Activated naive CD8-positive, alpha-beta T cell treated with anti-CD3 and anti-CD28 coated beads, Interleukin-2, amount 10 ng/mL, durations not matched to agents 7 days and 5 days (primary cell): Measurements from ENCODE around the gene SCML1. TPM values are rescaled to one million over a fixed set of nuclear protein-coding genes. Genes with fewer than 3 reads are reported as not detected.

ENCODE experiments used
- ATAC-seq: fragments of 150-1000 bp; cut with Tn5 transposase; one replicate; pipeline ENCODE4 v1.10.0; 2021; ENCODE audit warnings: low read depth, moderate library complexity
- POLR2A ChIA-PET: fragments of 350-600 bp; sonication (Branson Sonifier 250); formaldehyde crosslinking; loops from one replicate; lab custom pipeline; 2021; ENCODE audit warnings: antibody characterized with exemption; lab: Charles Lee
- DNase-seq: peaks from one replicate; pipeline ENCODE4 v3.0.0; 2021
- H3K27ac Mint-ChIP-seq: one replicate; pipeline ENCODE4 v1.8.0; 2022; ENCODE audit warnings: mild to moderate bottlenecking, mixed read lengths
- H3K27me3 Mint-ChIP-seq: one replicate; pipeline ENCODE4 v1.8.0; 2022; ENCODE audit warnings: mild to moderate bottlenecking, moderate library complexity, mixed read lengths
- H3K36me3 Mint-ChIP-seq: one replicate; pipeline ENCODE4 v1.8.0; 2021; ENCODE audit warnings: mild to moderate bottlenecking, mixed read lengths
- H3K4me1 Mint-ChIP-seq: one replicate; pipeline ENCODE4 v1.8.0; 2021; ENCODE audit warnings: mixed read lengths
- H3K4me3 Mint-ChIP-seq: one replicate; pipeline ENCODE4 v1.8.0; 2022; ENCODE audit warnings: mild to moderate bottlenecking, moderate library complexity, mixed read lengths
- H3K9me3 Mint-ChIP-seq: one replicate; pipeline ENCODE4 v1.8.0; 2021; ENCODE audit warnings: mixed read lengths
- total RNA-seq, 2 experiments: library from RNA; stranded (reverse); gene quantifications; one replicate each; pipeline ENCODE4 v1.2.3, GENCODE V29; 2021

SCML1 gene
- total RNA-seq, 2 experiments from 2014 or later, result 6.6 to 6.8 TPM

GRCh38 chrX:17719711-17720110 lies 17.6 kb upstream of the SCML1 start:
- POLR2A ChIA-PET, result no interaction called here
- H3K27ac Mint-ChIP-seq, result no peak overlapping the region
- ATAC-seq (no peak), DNase-seq (no peak)
- no peaks in the 10 kb centered on the region for H3K27me3 Mint-ChIP-seq
- H3K9me3 Mint-ChIP-seq, result no peaks in the 10 kb centered on the region
- no peaks in the 10 kb centered on the region for H3K36me3 Mint-ChIP-seq
- no peaks in the 10 kb centered on the region for H3K4me1 Mint-ChIP-seq
- no peak overlapping the region for H3K4me3 Mint-ChIP-seq

- DNase-seq (no peak), ATAC-seq (no peak)
- no peak overlapping the region for H3K4me3 Mint-ChIP-seq
- H3K9me3 Mint-ChIP-seq, result no peaks in the 10 kb centered on the region
- no peaks in the 10 kb centered on the region for H3K36me3 Mint-ChIP-seq
- no peak overlapping the region for H3K27ac Mint-ChIP-seq
- POLR2A ChIA-PET, result no interaction called here
- no peaks in the 10 kb centered on the region for H3K4me1 Mint-ChIP-seq
- no peaks in the 10 kb centered on the region for H3K27me3 Mint-ChIP-seq
These were observed 15.6 kb upstream of the SCML1 start for GRCh38 chrX:17721715-17722114.

GRCh38 chrX:17725181-17725580 lies 12.1 kb upstream of the SCML1 start:
- POLR2A ChIA-PET, result no interaction called here
- Mint-ChIP-seq H3K27ac (no peak overlapping the region), H3K4me3 (no peak overlapping the region), H3K4me1 (no peaks in the 10 kb centered on the region), H3K36me3 (no peaks in the 10 kb centered on the region), H3K27me3 (no peaks in the 10 kb centered on the region), H3K9me3 (no peaks in the 10 kb centered on the region)
- no peak for ATAC-seq
- no peak for DNase-seq

GRCh38 chrX:17732138-17732783 lies 5.0 kb upstream of the SCML1 start:
- H3K36me3 Mint-ChIP-seq, result no peaks in the 10 kb centered on the region
- POLR2A ChIA-PET, result no interaction called here
- no peaks in the 10 kb centered on the region for H3K9me3 Mint-ChIP-seq
- H3K4me1 Mint-ChIP-seq, result no peaks in the 10 kb centered on the region
- no peak overlapping the region for H3K27ac Mint-ChIP-seq
- ATAC-seq (no peak), DNase-seq (no peak)
- H3K27me3 Mint-ChIP-seq, result peaks cover 6% of the 10 kb centered on the region
- H3K4me3 Mint-ChIP-seq, result no peak overlapping the region

GRCh38 chrX:17735406-17735805 lies 1.9 kb upstream of the SCML1 start:
- DNase-seq (no peak), ATAC-seq (no peak)
- Mint-ChIP-seq H3K36me3 (no peaks in the 10 kb centered on the region), H3K4me3 (no peak overlapping the region), H3K9me3 (no peaks in the 10 kb centered on the region), H3K4me1 (peaks cover 8% of the 10 kb centered on the region), H3K27me3 (peaks cover 11% of the 10 kb centered on the region), H3K27ac (no peak overlapping the region)
- POLR2A ChIA-PET, result no interaction called here

- Mint-ChIP-seq H3K27ac (peak overlapping the region; percentile 71), H3K4me1 (peaks cover 10% of the 10 kb centered on the region), H3K27me3 (peaks cover 13% of the 10 kb centered on the region), H3K4me3 (peak overlapping the region; percentile 87), H3K36me3 (no peaks in the 10 kb centered on the region), H3K9me3 (no peaks in the 10 kb centered on the region)
- POLR2A ChIA-PET, result interaction anchor here (0.6 kb wide), 1 partner anchor 142 kb away, joined by 6 read pairs; no protein-coding TSS in a partner anchor
- ATAC-seq, result no peak
- DNase-seq, result no peak
These were observed 826 bp upstream of the SCML1 start for GRCh38 chrX:17736478-17736855.

GRCh38 chrX:17737710-17737985 lies 355 bp downstream of the SCML1 start:
- DNase-seq (peak; percentile 65), ATAC-seq (peak; percentile 30)
- no peaks in the 10 kb centered on the region for H3K9me3 Mint-ChIP-seq
- peaks cover 10% of the 10 kb centered on the region for H3K4me1 Mint-ChIP-seq
- H3K4me3 Mint-ChIP-seq, result peak overlapping the region; percentile 87
- no peaks in the 10 kb centered on the region for H3K36me3 Mint-ChIP-seq
- POLR2A ChIA-PET, result no interaction called here
- H3K27me3 Mint-ChIP-seq, result peaks cover 13% of the 10 kb centered on the region
- peak overlapping the region; percentile 71 for H3K27ac Mint-ChIP-seq

- peak; percentile 51 for DNase-seq
- H3K36me3 Mint-ChIP-seq, result no peaks in the 10 kb centered on the region
- H3K27ac Mint-ChIP-seq, result peak overlapping the region; percentile 71
- peaks cover 13% of the 10 kb centered on the region for H3K27me3 Mint-ChIP-seq
- POLR2A ChIA-PET, result no interaction called here
- peaks cover 10% of the 10 kb centered on the region for H3K4me1 Mint-ChIP-seq
- H3K9me3 Mint-ChIP-seq, result no peaks in the 10 kb centered on the region
- H3K4me3 Mint-ChIP-seq, result peak overlapping the region; percentile 87
- ATAC-seq, result peak; percentile 29
These were observed 857 bp downstream of the SCML1 start for GRCh38 chrX:17737986-17738713.

GRCh38 chrX:17738737-17739535 lies 1.6 kb downstream of the SCML1 start:
- peaks cover 11% of the 10 kb centered on the region for H3K27me3 Mint-ChIP-seq
- POLR2A ChIA-PET, result no interaction called here

GRCh38 chrX:17740137-17741122 lies 3.1 kb downstream of the SCML1 start:
- no peak for ATAC-seq
- Mint-ChIP-seq H3K4me1 (peaks cover 10% of the 10 kb centered on the region), H3K27ac (no peak overlapping the region), H3K27me3 (peaks cover 8% of the 10 kb centered on the region), H3K4me3 (no peak overlapping the region), H3K9me3 (no peaks in the 10 kb centered on the region), H3K36me3 (no peaks in the 10 kb centered on the region)
- no peak for DNase-seq
- POLR2A ChIA-PET, result no interaction called here

More at GRCh38 chrX:17738737-17739535, 1.6 kb downstream of the SCML1 start:
- peak overlapping the region; percentile 87 for H3K4me3 Mint-ChIP-seq
- H3K27ac Mint-ChIP-seq, result peak overlapping the region; percentile 71
- H3K4me1 Mint-ChIP-seq, result peaks cover 10% of the 10 kb centered on the region
- no peaks in the 10 kb centered on the region for H3K36me3 Mint-ChIP-seq
- ATAC-seq (no peak), DNase-seq (no peak)
- no peaks in the 10 kb centered on the region for H3K9me3 Mint-ChIP-seq

GRCh38 chrX:17741123-17741511 lies 3.8 kb downstream of the SCML1 start:
- Mint-ChIP-seq H3K27ac (no peak overlapping the region), H3K36me3 (no peaks in the 10 kb centered on the region), H3K27me3 (peaks cover 8% of the 10 kb centered on the region), H3K4me1 (peaks cover 10% of the 10 kb centered on the region), H3K4me3 (no peak overlapping the region), H3K9me3 (no peaks in the 10 kb centered on the region)
- ATAC-seq (no peak), DNase-seq (no peak)
- POLR2A ChIA-PET, result no interaction called here

GRCh38 chrX:17743913-17744312 lies 6.6 kb downstream of the SCML1 start:
- no peaks in the 10 kb centered on the region for H3K9me3 Mint-ChIP-seq
- ATAC-seq (no peak), DNase-seq (no peak)
- H3K4me1 Mint-ChIP-seq, result peaks cover 7% of the 10 kb centered on the region
- POLR2A ChIA-PET, result no interaction called here
- no peak overlapping the region for H3K27ac Mint-ChIP-seq
- peaks cover 8% of the 10 kb centered on the region for H3K27me3 Mint-ChIP-seq
- no peak overlapping the region for H3K4me3 Mint-ChIP-seq
- H3K36me3 Mint-ChIP-seq, result no peaks in the 10 kb centered on the region
